Measurements from ENCODE around the gene ILK.

ILK gene

GRCh38 chr11:6640036-6640984 lies 36.7 kb downstream of the ILK start:
- Histone ChIP-seq H3K36me3 (ENCODE audit: insufficient read depth, low read length) (no peaks in the 10 kb centered on the region), H3K27ac (ENCODE audit: low read depth, low read length, poor library complexity, severe bottlenecking) (no peak overlapping the region), H3K4me3 (ENCODE audit: low read depth, low read length, poor library complexity, severe bottlenecking) (no peak overlapping the region), H3K9ac (ENCODE audit: low read length) (no peak overlapping the region), H3K4me2 (ENCODE audit: low read length) (no peak overlapping the region), H4K20me1 (ENCODE audit: insufficient read depth, low read length) (no peaks in the 10 kb centered on the region), H3K9me3 (ENCODE audit: low read length) (no peaks in the 10 kb centered on the region), H2AFZ (ENCODE audit: low read length) (no peak overlapping the region), H3K9me2 (ENCODE audit: low read depth, low read length) (no peaks in the 10 kb centered on the region), H3F3A (ENCODE audit: insufficient read depth, low read length) (no peaks in the 10 kb centered on the region), H3K79me2 (ENCODE audit: insufficient read depth, low read length) (no peaks in the 10 kb centered on the region), H3K4me1 (ENCODE audit: insufficient read depth, low read length, severe bottlenecking) (no peaks in the 10 kb centered on the region), H3K27me3 (ENCODE audit: insufficient read depth, low read length) (0 out of 2 replicates have a peak, but pooled peaks cover 10% of the 10 kb centered on the region)
- TF ChIP-seq EZH2 (IDR thresholded peaks at IDR 0.05; ENCODE audit: borderline replicate concordance, low read length) (no peak), CTCF (IDR thresholded peaks at IDR 0.05; ENCODE audit: low read length) (no peak)

GRCh38 chr11:6640985-6641701 lies 37.6 kb downstream of the ILK start:
- H3K9me2 ChIP-seq (ENCODE audit: low read depth, low read length), result no peaks in the 10 kb centered on the region

GRCh38 chr11:6642957-6643356 lies 39.4 kb downstream of the ILK start:
- Histone ChIP-seq H3K36me3 (ENCODE audit: insufficient read depth, low read length) (no peaks in the 10 kb centered on the region), H3K9me2 (ENCODE audit: low read depth, low read length) (no peaks in the 10 kb centered on the region), H3K9ac (ENCODE audit: low read length) (no peak overlapping the region), H3K27ac (ENCODE audit: low read depth, low read length, poor library complexity, severe bottlenecking) (no peak overlapping the region), H3K4me1 (ENCODE audit: insufficient read depth, low read length, severe bottlenecking) (peaks cover 12% of the 10 kb centered on the region), H3K9me3 (ENCODE audit: low read length) (no peaks in the 10 kb centered on the region), H3F3A (ENCODE audit: insufficient read depth, low read length) (no peaks in the 10 kb centered on the region), H3K4me2 (ENCODE audit: low read length) (no peak overlapping the region), H3K79me2 (ENCODE audit: insufficient read depth, low read length) (no peaks in the 10 kb centered on the region), H3K27me3 (ENCODE audit: insufficient read depth, low read length) (0 out of 2 replicates have a peak, but pooled peaks cover 6% of the 10 kb centered on the region), H4K20me1 (ENCODE audit: insufficient read depth, low read length) (no peaks in the 10 kb centered on the region), H2AFZ (ENCODE audit: low read length) (no peak overlapping the region), H3K4me3 (ENCODE audit: low read depth, low read length, poor library complexity, severe bottlenecking) (no peak overlapping the region)
- no peak for TF ChIP-seq CTCF (IDR thresholded peaks at IDR 0.05; ENCODE audit: low read length)
- TF ChIP-seq EZH2 (IDR thresholded peaks at IDR 0.05; ENCODE audit: borderline replicate concordance, low read length), result no peak

More at GRCh38 chr11:6640985-6641701, 37.6 kb downstream of the ILK start:
- no peaks in the 10 kb centered on the region for H3K9me3 ChIP-seq (ENCODE audit: low read length)
- no peaks in the 10 kb centered on the region for H3K36me3 ChIP-seq (ENCODE audit: insufficient read depth, low read length)
- H2AFZ ChIP-seq (ENCODE audit: low read length), result no peak overlapping the region
- no peaks in the 10 kb centered on the region for H3K79me2 ChIP-seq (ENCODE audit: insufficient read depth, low read length)
- no peaks in the 10 kb centered on the region for H4K20me1 ChIP-seq (ENCODE audit: insufficient read depth, low read length)
- H3K4me3 ChIP-seq (ENCODE audit: low read depth, low read length, poor library complexity, severe bottlenecking), result no peak overlapping the region
- no peak overlapping the region for H3K9ac ChIP-seq (ENCODE audit: low read length)
- peaks cover under 1% of the 10 kb centered on the region for H3K4me1 ChIP-seq (ENCODE audit: insufficient read depth, low read length, severe bottlenecking)
- 0 out of 2 replicates have a peak, but pooled peaks cover 10% of the 10 kb centered on the region for H3K27me3 ChIP-seq (ENCODE audit: insufficient read depth, low read length)
- H3F3A ChIP-seq (ENCODE audit: insufficient read depth, low read length), result no peaks in the 10 kb centered on the region
- H3K27ac ChIP-seq (ENCODE audit: low read depth, low read length, poor library complexity, severe bottlenecking), result no peak overlapping the region
- TF ChIP-seq EZH2 (IDR thresholded peaks at IDR 0.05; ENCODE audit: borderline replicate concordance, low read length) (no peak), CTCF (IDR thresholded peaks at IDR 0.05; ENCODE audit: low read length) (no peak)
- no peak overlapping the region for H3K4me2 ChIP-seq (ENCODE audit: low read length)
